NB4 (cell line): ENCODE data around the gene TACR3.

Experiments
- CTCF ChIP-seq: IDR thresholded peaks from one replicate; pipeline ENCODE4 v1.5.1; 2012; ENCODE audit warnings: low read depth, low read length
- POLR2A ChIP-seq: IDR thresholded peaks from 2 replicates; pipeline ENCODE4 v1.6.1; 2011; ENCODE audit warnings: mild to moderate bottlenecking; ENCODE audit not compliant: insufficient read length; ENCODE audit errors: extremely low read depth

DNA sequence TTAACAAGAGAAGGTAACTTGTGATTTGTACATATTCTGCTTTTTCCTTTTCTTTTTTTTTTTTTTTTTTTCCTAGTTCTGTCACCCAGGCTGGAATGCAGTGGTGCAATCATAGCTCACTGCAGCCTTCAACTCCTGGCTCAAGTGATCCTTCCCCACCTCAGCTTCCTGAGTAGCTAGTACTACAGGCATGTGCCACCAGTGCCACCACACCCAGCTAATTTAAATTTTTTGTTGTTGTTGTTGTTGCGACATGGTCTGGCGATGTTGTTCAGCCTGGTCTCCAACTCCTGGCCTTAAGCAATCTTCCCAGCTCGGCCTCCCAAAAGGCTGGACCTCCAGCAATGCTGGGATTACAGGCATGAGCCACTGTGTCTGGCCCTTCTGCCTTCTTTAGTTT lies 1.5 kb upstream of the TACR3 start:
- TF ChIP-seq POLR2A (no peak), CTCF (no peak)
